ENCODE data around the gene PKNOX2.

Gene PKNOX2

GRCh38 chr11:125389339-125390166 is 225.0 kb downstream of the PKNOX2 start:
- DNase-seq = no peak

GRCh38 chr11:125390946-125391345 is 226.4 kb downstream of the PKNOX2 start:
- DNase-seq = no peak

- no peak for DNase-seq
These were observed 228.8 kb downstream of the PKNOX2 start for GRCh38 chr11:125393331-125393730.

GRCh38 chr11:125394296-125394695 is 229.7 kb downstream of the PKNOX2 start:
- DNase-seq = no peak

GRCh38 chr11:125397421-125397820 is 232.9 kb downstream of the PKNOX2 start:
- no peak for DNase-seq

GRCh38 chr11:125398475-125398874 is 233.9 kb downstream of the PKNOX2 start:
- no peak for DNase-seq

- DNase-seq = no peak
These were observed 234.6 kb downstream of the PKNOX2 start for GRCh38 chr11:125398994-125399640.

GRCh38 chr11:125399945-125400344 is 235.4 kb downstream of the PKNOX2 start:
- no peak for DNase-seq

- no peak for DNase-seq
These were observed 236.7 kb downstream of the PKNOX2 start for GRCh38 chr11:125401235-125401634.

GRCh38 chr11:125401746-125402145 is 237.2 kb downstream of the PKNOX2 start:
- no peak for DNase-seq

GRCh38 chr11:125402435-125402834 is 237.9 kb downstream of the PKNOX2 start:
- DNase-seq = no peak

GRCh38 chr11:125404157-125404810 is 239.7 kb downstream of the PKNOX2 start:
- no peak for DNase-seq

- peak; percentile 41 to 51 for DNase-seq
These were observed 240.6 kb downstream of the PKNOX2 start for GRCh38 chr11:125404811-125405790.

- no peak for DNase-seq
These were observed 242.5 kb downstream of the PKNOX2 start for GRCh38 chr11:125407046-125407445.

GRCh38 chr11:125408311-125408711 is 243.8 kb downstream of the PKNOX2 start:
- no peak for DNase-seq

- no peak for DNase-seq
These were observed 245.5 kb downstream of the PKNOX2 start for GRCh38 chr11:125410091-125410490.

- DNase-seq = no peak
These were observed 247.6 kb downstream of the PKNOX2 start for GRCh38 chr11:125412177-125412496.

- no peak for DNase-seq
These were observed 248.0 kb downstream of the PKNOX2 start for GRCh38 chr11:125412509-125412908.

- DNase-seq = no peak
These were observed 248.7 kb downstream of the PKNOX2 start for GRCh38 chr11:125413226-125413625.

- no peak for DNase-seq
These were observed 249.6 kb downstream of the PKNOX2 start for GRCh38 chr11:125414121-125414520.

- no peak for DNase-seq
These were observed 252.7 kb downstream of the PKNOX2 start for GRCh38 chr11:125416981-125417935.

GRCh38 chr11:125418396-125418795 is 253.8 kb downstream of the PKNOX2 start:
- no peak for DNase-seq
